ENCODE results near the gene LARGE2. TPM values are rescaled to one million over a fixed set of nuclear protein-coding genes. Genes with fewer than 3 reads are reported as not detected.

Gene LARGE2
- polyA plus RNA-seq, 1 donor from 2014 or later, result not detected

GRCh38 chr11:45881708-45882368, 40.6 kb upstream of the LARGE2 start:
- Histone ChIP-seq H4K20me1 (ENCODE audit: insufficient read depth) (no peaks in the 10 kb centered on the region), H3K4me3 (ENCODE audit: low read length) (no peak overlapping the region), H3K9me2 (ENCODE audit: insufficient read depth, low read length) (no peaks in the 10 kb centered on the region), H3K9me3 (ENCODE audit: low read length) (no peaks in the 10 kb centered on the region), H3K27ac (ENCODE audit: low read length) (no peak overlapping the region), H3K36me3 (ENCODE audit: insufficient read depth, low read length) (no peaks in the 10 kb centered on the region), H3F3A (ENCODE audit: insufficient read depth, low read length, poor library complexity, severe bottlenecking) (no peaks in the 10 kb centered on the region), H3K9ac (ENCODE audit: low read length) (no peak overlapping the region), H2AFZ (ENCODE audit: low read depth, low read length) (no peak overlapping the region), H3K4me2 (ENCODE audit: low read length) (no peak overlapping the region), H3K79me2 (replicated peaks; ENCODE audit: insufficient read depth, low read length) (peaks cover 12% of the 10 kb centered on the region), H3K27me3 (ENCODE audit: insufficient read depth, low read depth, low read length) (no peaks in the 10 kb centered on the region)
- no peak for TF ChIP-seq MXI1 (conservative IDR thresholded peaks at IDR 0.05; ENCODE audit: poor library complexity, severe bottlenecking)
- no peak for TF ChIP-seq POLR2AphosphoS5 (IDR thresholded peaks at IDR 0.05)
- no peak for TF ChIP-seq TAF1 (IDR thresholded peaks at IDR 0.05; ENCODE audit: low read depth)
- TF ChIP-seq EZH2 (IDR thresholded peaks at IDR 0.05; ENCODE audit: borderline replicate concordance, insufficient read depth, low read length, poor library complexity, severe bottlenecking), result no peak
- no peak for TF ChIP-seq SMC3 (conservative IDR thresholded peaks at IDR 0.05; ENCODE audit: poor library complexity)
- TF ChIP-seq EP300 (conservative IDR thresholded peaks at IDR 0.05; ENCODE audit: poor library complexity, severe bottlenecking), result no peak
- no peak for TF ChIP-seq CTCF (IDR thresholded peaks at IDR 0.05; ENCODE audit: poor library complexity, severe bottlenecking)
- TF ChIP-seq REST (IDR thresholded peaks at IDR 0.05; ENCODE audit: borderline replicate concordance), result no peak
- TF ChIP-seq RAD21 (conservative IDR thresholded peaks at IDR 0.05), result no peak

GRCh38 chr11:45884596-45885185, 37.8 kb upstream of the LARGE2 start:
- H4K20me1 ChIP-seq (ENCODE audit: insufficient read depth), result no peaks in the 10 kb centered on the region
- peak overlapping the region; percentile 65 for H3K9ac ChIP-seq (ENCODE audit: low read length)
- H2AFZ ChIP-seq (ENCODE audit: low read depth, low read length), result peak overlapping the region; percentile 17
- peaks cover 29% of the 10 kb centered on the region for H3K79me2 ChIP-seq (replicated peaks; ENCODE audit: insufficient read depth, low read length)
- no peaks in the 10 kb centered on the region for H3F3A ChIP-seq (ENCODE audit: insufficient read depth, low read length, poor library complexity, severe bottlenecking)
- no peaks in the 10 kb centered on the region for H3K36me3 ChIP-seq (ENCODE audit: insufficient read depth, low read length)
- no peak overlapping the region for H3K4me2 ChIP-seq (ENCODE audit: low read length)
- H3K27me3 ChIP-seq (ENCODE audit: insufficient read depth, low read depth, low read length), result no peaks in the 10 kb centered on the region
- H3K9me3 ChIP-seq (ENCODE audit: low read length), result no peaks in the 10 kb centered on the region
- peak overlapping the region; percentile 98 for H3K4me3 ChIP-seq (ENCODE audit: low read length)
- no peaks in the 10 kb centered on the region for H3K9me2 ChIP-seq (ENCODE audit: insufficient read depth, low read length)
- H3K27ac ChIP-seq (ENCODE audit: low read length), result peak overlapping the region; percentile 45
- TF ChIP-seq TAF1 (IDR thresholded peaks at IDR 0.05; ENCODE audit: low read depth), result no peak
- no peak for TF ChIP-seq RAD21 (conservative IDR thresholded peaks at IDR 0.05)
- no peak for TF ChIP-seq CTCF (IDR thresholded peaks at IDR 0.05; ENCODE audit: poor library complexity, severe bottlenecking)
- no peak for TF ChIP-seq REST (IDR thresholded peaks at IDR 0.05; ENCODE audit: borderline replicate concordance)
- TF ChIP-seq MXI1 (conservative IDR thresholded peaks at IDR 0.05; ENCODE audit: poor library complexity, severe bottlenecking), result no peak
- TF ChIP-seq POLR2AphosphoS5 (IDR thresholded peaks at IDR 0.05), result no peak
- TF ChIP-seq EP300 (conservative IDR thresholded peaks at IDR 0.05; ENCODE audit: poor library complexity, severe bottlenecking), result no peak
- TF ChIP-seq EZH2 (IDR thresholded peaks at IDR 0.05; ENCODE audit: borderline replicate concordance, insufficient read depth, low read length, poor library complexity, severe bottlenecking), result no peak
- no peak for TF ChIP-seq SMC3 (conservative IDR thresholded peaks at IDR 0.05; ENCODE audit: poor library complexity)

Measured in neural cell (in vitro differentiated cells).